H1 (cell line): Measurements from ENCODE around the gene TBC1D23. TPM values are rescaled to one million over a fixed set of nuclear protein-coding genes. Genes with fewer than 3 reads are reported as not detected.

Source experiments
- CTCF ChIA-PET: fragments of 300-600 bp; sonication (Branson Sonifier 250); formaldehyde crosslinking; loops from one replicate; lab custom pipeline; 2021; ENCODE audit not compliant: partially characterized antibody; lab: Charles Lee
- POLR2A ChIA-PET: fragments of 300-600 bp; sonication (Branson Sonifier 250); formaldehyde crosslinking; loops from one replicate; lab custom pipeline; 2021; ENCODE audit warnings: inconsistent platforms; ENCODE audit not compliant: partially characterized antibody; lab: Charles Lee
- DNase-seq, 2 experiments: peaks; one replicate each; pipeline versions ENCODE4 v3.0.0 to v3.0.0-alpha.2; 2010 to 2022; ENCODE audit warnings: low spot score in 2 of 2, low read depth in 1 of 2, mixed read lengths in 1 of 2
- FAIRE-seq: peaks from 2 replicates; lab custom pipeline; 2011; peaks lifted over from hg19 to GRCh38; lab: Jason Lieb, UNC
- H2AFZ ChIP-seq: 2 replicates; pipeline ENCODE4 v1.8.1; 2012; ENCODE audit warnings: low read length, inconsistent platforms
- H2AK5ac ChIP-seq: 2 replicates; pipeline ENCODE4 v1.6.1; 2013; ENCODE audit warnings: low read depth, low read length
- H2BK120ac ChIP-seq: replicated peaks from 2 replicates; pipeline ENCODE3; 2013; ENCODE audit warnings: low read depth, low read length, inconsistent platforms
- H2BK12ac ChIP-seq: 2 replicates; pipeline ENCODE4 v1.6.1; 2013; ENCODE audit warnings: low read depth, low read length
- H2BK15ac ChIP-seq: 2 replicates; pipeline ENCODE4 v1.6.1; 2013; ENCODE audit warnings: low read length
- H2BK20ac ChIP-seq: 2 replicates; pipeline ENCODE4 v1.6.1; 2013; ENCODE audit warnings: low read length
- H2BK5ac ChIP-seq: 2 replicates; pipeline ENCODE4 v1.6.1; 2013; ENCODE audit warnings: low read depth, low read length
- H3K14ac ChIP-seq: 2 replicates; pipeline ENCODE4 v1.6.1; 2013; ENCODE audit warnings: inconsistent platforms; ENCODE audit not compliant: insufficient read length
- H3K18ac ChIP-seq: 2 replicates; pipeline ENCODE4 v1.6.1; 2013; ENCODE audit warnings: low read length; ENCODE audit errors: extremely low read depth
- H3K23ac ChIP-seq: 2 replicates; pipeline ENCODE4 v1.6.1; 2013; ENCODE audit warnings: inconsistent platforms; ENCODE audit not compliant: insufficient read length
- H3K23me2 ChIP-seq: 2 replicates; pipeline ENCODE4 v1.6.1; 2013; ENCODE audit warnings: low read depth, low read length
- H3K27ac ChIP-seq: 2 replicates; pipeline ENCODE4 v1.6.1; 2011; ENCODE audit warnings: low read depth, low read length, inconsistent platforms
- H3K27me3 ChIP-seq, 4 experiments: replicated peaks in 1 of 4; 1 replicate in 1 of 4; 2 replicates in 3 of 4; pipeline versions ENCODE4 v1.6.1 to v1.8.1; 2011 to 2013; ENCODE audit warnings: low read length in 3 of 4, mild to moderate bottlenecking in 3 of 4, inconsistent platforms in 2 of 4, mixed read lengths in 2 of 4, moderate library complexity in 1 of 4; ENCODE audit not compliant: control insufficient read depth in 3 of 4, insufficient read depth in 3 of 4; ENCODE audit errors: extremely low read depth in 1 of 4
- H3K36me3 ChIP-seq, 4 experiments: 2 replicates each; pipeline versions ENCODE4 v1.6.1 to v1.8.1; 2011 to 2013; ENCODE audit warnings: mild to moderate bottlenecking in 4 of 4, low read length in 3 of 4, moderate library complexity in 2 of 4, control low read depth in 1 of 4, inconsistent platforms in 1 of 4; ENCODE audit not compliant: insufficient read depth in 4 of 4, control insufficient read depth in 2 of 4
- H3K4ac ChIP-seq: replicated peaks from 2 replicates; pipeline ENCODE3; 2013; ENCODE audit warnings: low read length, low read depth, mixed read lengths, inconsistent platforms; ENCODE audit not compliant: insufficient read length
- H3K4me1 ChIP-seq, 4 experiments: replicated peaks in 1 of 4; 1 replicate in 1 of 4; 2 replicates in 3 of 4; pipeline versions ENCODE4 v1.6.1 to v1.8.1; 2011 to 2013; ENCODE audit warnings: low read length in 3 of 4, inconsistent platforms in 2 of 4, mixed read lengths in 1 of 4; ENCODE audit not compliant: insufficient read depth in 4 of 4, control insufficient read depth in 3 of 4
- H3K4me2 ChIP-seq, 2 experiments: 2 replicates each; pipeline versions ENCODE4 v1.6.1 to v1.8.1; 2011 to 2013; ENCODE audit warnings: low read depth in 2 of 2, low read length in 2 of 2, control low read depth in 1 of 2, inconsistent platforms in 1 of 2, mild to moderate bottlenecking in 1 of 2; ENCODE audit not compliant: insufficient read depth in 1 of 2
- H3K4me3 ChIP-seq, 4 experiments: fragments of 200-600, 300-600 bp in 1 of 4; sonication (generic), shearing (Covaris generic), sonication (Bioruptor Twin) in 1 of 4; 2 replicates each; pipeline versions ENCODE4 v1.5.1 to v1.8.1; 2011 to 2016; ENCODE audit warnings: low read length in 4 of 4, low read depth in 3 of 4, control low read depth in 2 of 4, inconsistent platforms in 2 of 4, mild to moderate bottlenecking in 2 of 4, mixed read lengths in 1 of 4, moderate library complexity in 1 of 4; ENCODE audit not compliant: insufficient read depth in 2 of 4; ENCODE audit errors: extremely low read depth in 1 of 4
- H3K56ac ChIP-seq: replicated peaks from 2 replicates; pipeline ENCODE3; 2013; ENCODE audit warnings: low read depth, mild to moderate bottlenecking, mixed read lengths, low read length, inconsistent platforms; ENCODE audit not compliant: insufficient read length
- H3K79me1 ChIP-seq: 2 replicates; pipeline ENCODE4 v1.6.1; 2013; ENCODE audit warnings: low read depth, low read length, control low read depth
- H3K79me2 ChIP-seq, 2 experiments: 2 replicates each; pipeline versions ENCODE4 v1.6.1 to v1.8.1; 2012 to 2013; ENCODE audit warnings: low read length in 2 of 2, mild to moderate bottlenecking in 2 of 2, inconsistent platforms in 1 of 2; ENCODE audit not compliant: insufficient read depth in 2 of 2, control insufficient read depth in 1 of 2
- H3K9ac ChIP-seq, 4 experiments: replicated peaks in 1 of 4; 1 replicate in 1 of 4; 2 replicates in 3 of 4; pipeline versions ENCODE4 v1.6.1 to v1.8.1; 2011 to 2013; ENCODE audit warnings: low read depth in 3 of 4, low read length in 3 of 4, control low read depth in 2 of 4, mild to moderate bottlenecking in 2 of 4, moderate library complexity in 2 of 4, inconsistent platforms in 1 of 4; ENCODE audit errors: extremely low read depth in 1 of 4
- H3K9me3 ChIP-seq, 2 experiments: 2 replicates each; pipeline versions ENCODE4 v1.6.1 to v1.8.1; 2012 to 2013; ENCODE audit warnings: mild to moderate bottlenecking in 2 of 2, moderate library complexity in 2 of 2, control low read depth in 1 of 2, inconsistent platforms in 1 of 2, low read depth in 1 of 2, low read length in 1 of 2, mixed read lengths in 1 of 2; ENCODE audit not compliant: insufficient read depth in 2 of 2
- H4K20me1 ChIP-seq, 2 experiments: replicated peaks in 1 of 2; 2 replicates each; pipeline versions ENCODE3 to v1.8.1; 2011 to 2013; ENCODE audit warnings: inconsistent platforms in 2 of 2, low read length in 2 of 2, mild to moderate bottlenecking in 1 of 2; ENCODE audit not compliant: insufficient read depth in 2 of 2, control insufficient read depth in 1 of 2
- H4K5ac ChIP-seq: 2 replicates; pipeline ENCODE4 v1.6.1; 2013; ENCODE audit warnings: low read length, low read depth, mixed read lengths, inconsistent platforms; ENCODE audit not compliant: insufficient read length
- H4K8ac ChIP-seq: 2 replicates; pipeline ENCODE4 v1.8.0; 2013; ENCODE audit warnings: mild to moderate bottlenecking, moderate library complexity, low read length, inconsistent platforms; ENCODE audit not compliant: insufficient read depth; ENCODE audit errors: extremely low read depth
- H4K91ac ChIP-seq: replicated peaks from 2 replicates; pipeline ENCODE3; 2013; ENCODE audit warnings: low read length, mixed read lengths, inconsistent platforms; ENCODE audit not compliant: insufficient read length
- CHD2 ChIP-seq: IDR thresholded peaks from 2 replicates; pipeline ENCODE4 v1.6.1; 2012; ENCODE audit warnings: low read length, improper control_type of control experiment
- EGR1 ChIP-seq: IDR thresholded peaks from 2 replicates; pipeline ENCODE4 v1.6.1; 2011; ENCODE audit warnings: low read depth, low read length, borderline replicate concordance
- NRF1 ChIP-seq: IDR thresholded peaks from 2 replicates; pipeline ENCODE4 v1.6.1; 2011; ENCODE audit warnings: mild to moderate bottlenecking, low read depth, low read length, improper control_type of control experiment
- PHF8 ChIP-seq: fragments of 200-600 bp; sonication (generic); conservative IDR thresholded peaks from 2 replicates; pipeline ENCODE4 v1.7.1; 2012; ENCODE audit warnings: low read depth, mild to moderate bottlenecking, inconsistent platforms, low read length, moderate library complexity
- RBBP5 ChIP-seq: IDR thresholded peaks from 2 replicates; pipeline ENCODE4 v1.7.1; 2012; ENCODE audit warnings: low read depth, mild to moderate bottlenecking, inconsistent platforms, low read length, moderate library complexity, borderline replicate concordance
- TAF1 ChIP-seq: IDR thresholded peaks from 2 replicates; pipeline ENCODE4 v1.6.1; 2011; ENCODE audit warnings: mild to moderate bottlenecking, low read depth, low read length
- WGBS, 2 experiments: shearing (Covaris generic) in 1 of 2; methylation state at CpG; one replicate each; pipeline versions ENCODE4 v1.1.6 to v1.1.7; 2013 to 2015; ENCODE audit warnings: low lambda C conversion rate in 2 of 2, mixed read lengths in 2 of 2, inconsistent platforms in 1 of 2, low coverage in 1 of 2, missing lambda C conversion rate in 1 of 2; ENCODE audit not compliant: insufficient replicate concordance in 2 of 2, insufficient coverage in 1 of 2, insufficient read length in 1 of 2; ENCODE audit errors: extremely low coverage in 1 of 2, missing lambda C conversion rate in 1 of 2; 5-methylcytosine and 5-hydroxymethylcytosine counted together
- polyA plus RNA-seq, 7 experiments: library from polyadenylated mRNA; depleted of rRNA in 3 of 7; stranded (reverse) in 5 of 7; unstranded in 2 of 7; fragments of >200 nt in 5 of 7; fragments of 200-250 nt in 2 of 7; gene quantifications; 1 replicate in 5 of 7; 2 replicates in 1 of 7; 4 replicates in 1 of 7; pipeline versions ENCODE4 v1.2.1 to v1.2.3, GENCODE V29; 2011 to 2013; ENCODE audit warnings: missing spikeins in 2 of 7, mixed read lengths in 2 of 7
- total RNA-seq: library from RNA; stranded (reverse); fragmentation: NEBNext Ultra II Directional; extraction: Animal tissue kit (Norgen Biotek cat#: 25700); gene quantifications from 2 replicates; pipeline ENCODE4 v1.2.1, GENCODE V29; 2021

The TBC1D23 gene
- total and polyA plus RNA-seq, 2 of the 8 experiments (the other 6 are each of a cell fraction or from before 2014, with no cell fraction given), result 6.4 to 29.3 TPM

DNA sequence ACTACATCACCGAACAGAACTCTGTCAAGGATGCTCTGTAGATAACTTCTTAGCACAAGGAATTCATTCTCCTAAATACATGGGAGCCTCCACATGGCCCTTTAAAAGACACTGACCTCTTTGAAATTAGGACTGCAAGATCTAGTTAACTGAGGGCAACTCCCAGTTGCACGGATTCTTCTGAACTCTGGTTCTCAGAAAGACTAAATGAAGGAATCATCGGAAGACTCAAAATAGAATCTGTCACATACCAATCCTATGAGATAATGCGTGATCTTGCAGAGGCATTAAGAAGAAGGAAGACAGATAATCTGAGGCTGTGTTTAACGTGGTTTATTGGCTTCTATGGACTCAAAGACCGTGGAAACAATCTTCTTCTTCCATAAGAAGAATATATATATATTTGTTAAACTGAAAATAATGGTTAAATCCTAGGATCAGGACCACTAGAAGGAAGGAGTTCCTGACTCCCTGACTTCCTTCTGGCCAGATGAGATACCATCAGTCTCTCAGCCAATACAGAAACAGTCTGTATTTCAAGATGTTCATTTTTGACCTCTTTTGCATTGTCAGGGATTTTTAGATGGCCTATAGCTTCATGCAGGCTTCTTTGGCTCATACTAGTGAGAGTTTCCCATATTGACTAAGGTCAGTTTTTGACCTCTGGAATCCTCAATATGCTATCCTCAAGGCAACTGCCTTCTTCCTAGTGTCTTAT is 33.9 kb upstream of the TBC1D23 start:
- no peaks in the 10 kb centered on the region for H3K27me3 ChIP-seq
- DNase-seq (no peak), FAIRE-seq (no peak)
- ChIA-PET CTCF (interaction anchor here (0.8 to 0.9 kb wide), 3 partner anchors 10 to 152 kb away, joined by 4 read pairs; no protein-coding TSS in a partner anchor), POLR2A (no interaction called here)
- no peak overlapping the region for H3K23ac ChIP-seq
- no peak overlapping the region for H3K14ac ChIP-seq
- no peak overlapping the region for H3K56ac ChIP-seq
- no peak overlapping the region for H3K18ac ChIP-seq
- H2AFZ ChIP-seq, result no peak overlapping the region
- 91% methylated on average over 6 of the region's 6 CpGs; no CpG with 5 or more reads in 1 of the 2 experiments for WGBS, 2 experiments
- H3K9ac ChIP-seq, result no peak overlapping the region
- no peak overlapping the region for H2BK20ac ChIP-seq
- H3K4me2 ChIP-seq, result no peak overlapping the region
- no peak overlapping the region for H2BK12ac ChIP-seq
- no peak overlapping the region for H4K91ac ChIP-seq
- H3K4me1 ChIP-seq, result no peaks in the 10 kb centered on the region
- H3K4me3 ChIP-seq, result no peak overlapping the region
- no peak overlapping the region for H4K5ac ChIP-seq
- no peak overlapping the region for H2AK5ac ChIP-seq
- no peaks in the 10 kb centered on the region for H3K79me2 ChIP-seq
- H2BK5ac ChIP-seq, result no peak overlapping the region
- H4K8ac ChIP-seq, result no peak overlapping the region
- H2BK15ac ChIP-seq, result no peak overlapping the region
- no peaks in the 10 kb centered on the region for H3K23me2 ChIP-seq
- TF ChIP-seq NRF1 (no peak), TAF1 (no peak), PHF8 (no peak), CHD2 (no peak), EGR1 (no peak), RBBP5 (no peak)
- H3K4ac ChIP-seq, result no peak overlapping the region
- H4K20me1 ChIP-seq, result no peaks in the 10 kb centered on the region
- H3K79me1 ChIP-seq, result no peaks in the 10 kb centered on the region
- no peak overlapping the region for H2BK120ac ChIP-seq
- H3K27ac ChIP-seq, result no peak overlapping the region
- H3K9me3 ChIP-seq, result no peaks in the 10 kb centered on the region; a peak in 1 of 4 replicates
- no peaks in the 10 kb centered on the region for H3K36me3 ChIP-seq
